NCI-H2171 (cell line): ENCODE measurements around the gene SULT1E1.
"Not testable (repeated sequence)": the region's sequence is repeated elsewhere in the genome, so short reads cannot be mapped to it uniquely, and the experiment has no call there.

Experiments used
- DNase-seq: peaks from one replicate; lab custom pipeline; 2025; lab: John Stamatoyannopoulos, UW

The SULT1E1 gene

GRCh38 chr4:69843301-69843700 is 16.6 kb downstream of the SULT1E1 start:
- DNase-seq = no peak

DNA sequence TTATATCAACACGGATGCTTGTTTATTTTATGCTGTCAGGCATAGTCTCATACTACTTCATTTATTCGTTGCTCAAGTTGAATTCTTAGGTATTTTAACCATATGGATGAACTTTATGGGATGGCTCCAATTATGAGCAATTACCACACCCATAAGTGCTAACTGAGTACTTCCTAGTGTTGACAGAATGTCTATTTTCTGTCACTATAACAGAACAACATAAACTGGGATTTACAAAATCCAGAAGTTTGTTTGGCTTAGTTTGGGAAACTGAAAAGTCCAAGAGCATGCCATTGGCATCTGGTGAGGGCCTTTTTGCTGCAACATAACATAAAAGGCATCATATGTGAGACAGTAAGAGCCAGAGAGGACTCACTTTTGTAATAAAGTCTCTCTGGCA is 21.0 kb downstream of the SULT1E1 start:
- DNase-seq = no peak

DNA sequence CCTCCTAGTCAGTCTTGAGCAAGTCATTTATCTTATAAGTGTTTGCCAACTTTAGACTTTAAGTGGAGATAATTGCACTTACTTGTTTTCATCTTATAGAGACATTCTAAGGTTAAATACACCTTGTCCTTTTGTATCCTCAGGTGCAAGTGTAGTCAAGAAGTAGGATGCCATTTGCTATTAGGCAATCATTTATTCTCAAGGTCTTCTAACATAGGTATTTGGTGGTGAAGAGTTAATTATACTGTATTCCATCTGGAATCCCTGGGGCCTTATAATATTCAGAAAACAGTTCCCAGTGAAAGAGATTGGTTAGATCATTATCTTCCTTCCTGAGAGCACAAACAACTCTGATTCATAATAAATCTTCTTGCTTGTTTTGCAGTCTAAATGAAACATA is 23.7 kb downstream of the SULT1E1 start:
- no peak for DNase-seq

- DNase-seq = no peak
Observed at GRCh38 chr4:69835766-69836165, 24.2 kb downstream of the SULT1E1 start.

- DNase-seq = no peak
Observed at GRCh38 chr4:69833251-69833650, 26.7 kb downstream of the SULT1E1 start.

GRCh38 chr4:69832326-69833030 is 27.5 kb downstream of the SULT1E1 start:
- no peak for DNase-seq

DNA sequence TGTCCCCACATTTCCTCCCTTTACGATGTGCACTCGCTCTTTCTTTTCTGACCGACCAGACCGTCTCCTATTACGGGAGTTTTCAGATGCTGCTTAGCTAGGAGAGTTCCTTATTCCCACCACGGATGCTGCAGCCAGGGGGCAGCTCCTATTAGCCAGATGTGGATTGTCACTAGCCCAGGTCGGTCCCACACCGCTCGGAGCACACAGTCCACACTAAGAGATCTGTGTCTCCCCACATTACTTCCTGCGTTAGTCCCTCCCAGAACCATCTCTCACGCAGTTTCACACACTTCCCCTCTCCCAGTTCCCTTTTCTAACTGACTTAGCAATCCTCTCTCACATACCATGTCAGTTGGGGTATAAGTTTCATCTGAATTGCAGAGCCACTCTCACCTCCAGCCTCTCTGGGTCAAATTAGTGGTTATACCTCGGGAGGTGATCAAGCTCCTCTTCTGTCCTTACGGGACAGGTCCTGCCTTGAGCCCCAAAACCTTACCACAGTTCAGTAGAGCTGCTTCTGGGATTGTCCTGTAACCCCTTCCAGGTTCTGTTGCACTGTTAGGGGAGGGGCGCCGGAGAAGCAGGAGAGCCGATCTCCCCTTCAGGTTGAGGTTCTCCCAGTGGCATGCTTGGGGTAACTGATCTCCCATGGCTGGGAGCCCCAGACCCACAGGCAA is 28.2 kb downstream of the SULT1E1 start:
- DNase-seq = no peak

DNA sequence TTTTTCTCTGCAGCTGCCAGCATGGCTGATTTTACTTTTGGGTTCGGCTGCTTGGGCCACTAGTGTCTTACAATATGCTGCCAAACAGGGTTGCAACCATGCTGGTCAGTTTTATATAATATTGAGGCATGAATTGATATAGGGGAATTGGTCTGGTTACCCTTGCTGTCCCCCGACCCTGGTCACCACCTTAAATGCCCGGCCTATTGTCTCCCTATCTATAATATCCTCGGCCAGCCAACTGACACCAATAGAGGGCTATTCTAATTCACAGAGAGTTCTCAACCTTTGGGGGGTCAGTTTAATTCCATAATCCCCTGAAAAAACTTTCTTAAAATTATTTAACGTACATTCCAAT is 28.7 kb downstream of the SULT1E1 start:
- DNase-seq = no peak

DNA sequence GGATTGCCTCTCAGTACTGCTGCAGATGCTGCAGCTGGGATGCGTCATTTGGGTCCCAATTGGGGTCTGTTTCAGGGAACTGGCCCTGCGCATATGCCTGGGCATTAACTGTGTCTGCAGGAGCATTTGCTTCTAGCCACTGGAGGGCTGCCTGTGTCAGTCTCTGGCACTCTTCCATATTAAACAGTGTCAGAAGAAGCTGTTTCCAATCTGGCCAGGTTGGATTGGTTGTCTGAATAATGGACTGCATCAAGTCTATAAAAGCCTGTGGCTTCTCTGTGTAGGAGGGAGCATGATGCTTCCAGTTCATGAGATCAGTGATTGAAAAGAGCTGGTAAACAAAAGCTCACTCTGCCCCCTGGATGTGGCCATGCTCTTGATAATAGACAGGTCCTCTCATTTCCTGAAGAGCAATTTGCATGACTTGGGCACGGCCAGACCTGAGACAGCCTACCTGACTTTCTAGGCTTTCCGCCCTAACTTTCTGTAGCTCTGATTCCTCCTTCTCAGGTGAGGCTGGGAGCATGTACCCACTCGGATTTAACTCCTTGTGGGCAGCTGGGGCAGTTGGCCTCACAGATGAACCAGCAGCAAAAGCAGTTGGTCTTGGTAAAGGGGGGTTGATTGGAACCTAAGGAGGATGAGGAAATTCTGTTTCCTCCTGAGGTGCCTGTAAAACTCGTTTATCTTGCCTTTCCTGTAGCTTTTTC is 29.2 kb downstream of the SULT1E1 start:
- DNase-seq = no peak

- no peak for DNase-seq
Observed at GRCh38 chr4:69830192-69830559, 29.8 kb downstream of the SULT1E1 start.

GRCh38 chr4:69829678-69830077 is 30.3 kb downstream of the SULT1E1 start:
- no peak for DNase-seq

GRCh38 chr4:69828828-69829227 is 31.1 kb downstream of the SULT1E1 start:
- DNase-seq = no peak

- DNase-seq = not testable (repeated sequence)
Observed at GRCh38 chr4:69825056-69825455, 34.9 kb downstream of the SULT1E1 start.

- no peak for DNase-seq
Observed at GRCh38 chr4:69823481-69824186, 36.3 kb downstream of the SULT1E1 start.

- no peak for DNase-seq
Observed at GRCh38 chr4:69823048-69823447, 36.9 kb downstream of the SULT1E1 start.

- no peak for DNase-seq
Observed at GRCh38 chr4:69822198-69822597, 37.7 kb downstream of the SULT1E1 start.

GRCh38 chr4:69818060-69818639 is 41.8 kb downstream of the SULT1E1 start:
- DNase-seq = no peak

- no peak for DNase-seq
Observed at GRCh38 chr4:69816236-69816635, 43.7 kb downstream of the SULT1E1 start.

DNA sequence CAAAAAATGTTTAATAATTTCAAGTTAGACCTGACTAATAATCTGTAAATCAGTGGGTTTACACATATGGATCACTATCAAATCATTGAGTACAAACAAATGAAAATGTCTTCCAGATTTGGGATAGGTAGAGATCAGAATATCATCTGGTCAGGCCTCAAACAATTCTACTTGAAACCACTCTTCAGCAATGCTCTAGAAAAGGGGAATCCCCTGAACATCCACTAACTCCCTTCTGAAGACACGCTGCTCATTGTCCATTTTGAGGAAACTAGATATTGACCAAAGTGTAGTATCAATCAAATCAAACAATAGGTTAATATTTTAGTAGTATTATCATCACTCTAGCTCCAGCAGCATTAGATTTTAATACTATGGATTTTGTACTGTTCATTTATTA is 46.3 kb downstream of the SULT1E1 start:
- no peak for DNase-seq

GRCh38 chr4:69811166-69811565 is 48.8 kb downstream of the SULT1E1 start:
- no peak for DNase-seq

DNA sequence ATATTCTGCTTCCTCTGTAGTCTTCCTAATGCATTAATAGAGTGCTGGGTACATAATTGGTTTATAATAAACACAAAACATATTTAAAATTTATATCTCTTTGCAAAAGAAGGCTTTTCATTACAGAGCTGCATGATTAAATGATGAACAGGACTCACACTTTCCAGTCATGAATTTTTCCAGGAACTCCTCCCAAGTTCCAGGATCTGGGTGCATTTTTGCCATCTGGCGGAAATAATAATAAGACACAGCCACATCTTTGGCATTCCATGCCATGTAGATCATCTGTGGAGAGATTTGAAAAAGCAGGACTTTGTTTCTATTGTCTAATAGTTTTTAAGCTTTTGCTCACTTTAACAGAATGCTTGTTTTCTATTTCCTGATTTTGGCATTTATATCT is 59.3 kb downstream of the SULT1E1 start:
- no peak for DNase-seq

DNA sequence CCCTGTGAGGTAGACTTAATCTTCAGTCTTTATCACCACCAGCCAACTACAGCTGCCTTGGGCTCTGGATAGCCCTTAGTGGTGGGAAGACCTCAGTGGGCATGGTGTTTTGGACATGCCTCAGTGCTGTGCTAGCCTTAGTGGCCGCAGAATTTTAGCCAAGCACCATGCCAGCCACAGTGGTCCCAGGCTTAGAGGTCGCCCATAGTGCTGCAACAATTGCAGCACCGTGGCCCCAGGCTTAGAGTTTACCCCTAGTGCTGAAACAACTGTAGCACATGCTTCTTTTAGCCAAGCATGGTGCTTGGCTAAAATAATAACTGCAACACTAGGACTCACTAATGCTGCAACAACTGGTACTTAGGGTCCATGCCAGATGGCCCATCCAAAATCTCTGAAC is 60.6 kb downstream of the SULT1E1 start:
- no peak for DNase-seq
